HCT116 (cell line): ENCODE results near the gene COL18A1.

Experiments used
- CBX3 ChIP-seq: IDR thresholded peaks from 2 replicates; pipeline ENCODE4 v1.6.1; 2012; ENCODE audit warnings: low read depth
- EGR1 ChIP-seq: IDR thresholded peaks from 2 replicates; pipeline ENCODE4 v1.6.1; 2012; ENCODE audit warnings: low read depth
- EZH2 ChIP-seq: fragments of 200-600 bp; sonication (generic); IDR thresholded peaks from 2 replicates; pipeline ENCODE4 v1.6.1; 2017; ENCODE audit warnings: antibody characterized with exemption, mixed run types
- EZH2phosphoT487 ChIP-seq: fragments of 200-600 bp; IDR thresholded peaks from 2 replicates; pipeline ENCODE4 v1.6.1; 2018; ENCODE audit warnings: antibody characterized with exemption, borderline replicate concordance
- POLR2A ChIP-seq: IDR thresholded peaks from 2 replicates; pipeline ENCODE4 v1.7.0; 2011; ENCODE audit warnings: borderline replicate concordance; ENCODE audit not compliant: insufficient read depth, insufficient read length; ENCODE audit errors: extremely low read depth
- POLR2AphosphoS5 ChIP-seq: IDR thresholded peaks from 2 replicates; pipeline ENCODE4 v1.6.1; 2011; ENCODE audit warnings: mild to moderate bottlenecking, low read depth, low read length, moderate library complexity
- SIN3A ChIP-seq: IDR thresholded peaks from 2 replicates; pipeline ENCODE4 v1.6.1; 2012; ENCODE audit warnings: low read depth
- YY1 ChIP-seq: IDR thresholded peaks from 2 replicates; pipeline ENCODE4 v1.6.1; 2011; ENCODE audit warnings: low read length, low read depth, moderate library complexity, mild to moderate bottlenecking; ENCODE audit not compliant: insufficient replicate concordance; ENCODE audit errors: extremely low read depth
- ZNF274 ChIP-seq: fragments of 200-500 bp; sonication (Bioruptor generic); IDR thresholded peaks from 2 replicates; pipeline ENCODE4 v1.6.1; 2014; ENCODE audit warnings: mild to moderate bottlenecking, low read depth, low read length, inconsistent platforms
- TF ChIP-seq, protein P1 (sequence below), 3 experiments: fragments of 200-600 bp in 1 of 3; sonication (generic) in 1 of 3; IDR thresholded peaks in 2 of 3; conservative IDR thresholded peaks in 1 of 3; 2 replicates each; pipeline ENCODE4 v1.5.1; 2012 to 2017; ENCODE audit warnings: low read depth in 2 of 3, low read length in 2 of 3, antibody characterized with exemption in 1 of 3, borderline replicate concordance in 1 of 3, control low read depth in 1 of 3, mild to moderate bottlenecking in 1 of 3, mixed read lengths in 1 of 3, mixed run types in 1 of 3, moderate library complexity in 1 of 3; ENCODE audit not compliant: insufficient read depth in 1 of 3
- TF ChIP-seq, protein P2 (sequence below): IDR thresholded peaks from 2 replicates; pipeline ENCODE4 v1.6.1; 2012; ENCODE audit warnings: low read depth
- TF ChIP-seq, protein P3 (sequence below): IDR thresholded peaks from 2 replicates; pipeline ENCODE4 v1.6.1; 2012
- TF ChIP-seq, protein P4 (sequence below): IDR thresholded peaks from 2 replicates; pipeline ENCODE4 v1.6.1; 2011; ENCODE audit warnings: mild to moderate bottlenecking, low read length, moderate library complexity; ENCODE audit not compliant: insufficient replicate concordance; ENCODE audit errors: extremely low read depth

DNA sequence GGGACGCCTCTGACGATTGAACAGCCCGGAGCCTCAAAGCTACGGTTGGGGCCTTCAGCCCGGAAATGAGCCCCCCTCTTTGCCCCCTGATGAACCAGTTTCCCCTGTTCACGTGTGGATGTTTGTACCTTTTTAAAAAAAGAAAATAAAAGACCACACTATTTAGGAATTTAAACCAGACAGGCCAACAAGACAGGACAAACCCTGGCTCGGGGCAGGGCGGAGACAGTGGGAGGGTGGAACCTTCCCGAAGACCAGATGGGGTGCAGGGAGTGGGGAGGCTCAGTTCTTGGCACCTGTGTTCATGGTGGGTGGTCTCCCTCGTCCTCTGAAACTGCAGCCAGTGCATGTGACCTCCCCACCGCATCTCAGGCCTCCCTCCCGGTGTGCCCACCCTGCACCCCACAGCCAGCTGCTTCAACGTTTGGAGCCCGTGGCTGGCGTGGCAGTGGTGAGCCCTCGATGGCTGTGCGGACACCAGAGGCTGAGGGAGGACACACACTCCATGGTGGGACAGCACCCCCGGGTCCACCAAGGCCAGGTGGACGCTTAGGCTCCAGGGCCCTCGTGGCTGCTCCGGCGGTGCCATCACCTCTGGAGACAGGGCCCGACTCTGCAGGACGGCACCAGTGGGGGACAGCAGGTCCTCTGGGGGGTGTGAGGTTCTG, 45.6 kb downstream of the COL18A1 start:
- TF ChIP-seq CBX3 = no peak
- TF ChIP-seq, protein P1, sequence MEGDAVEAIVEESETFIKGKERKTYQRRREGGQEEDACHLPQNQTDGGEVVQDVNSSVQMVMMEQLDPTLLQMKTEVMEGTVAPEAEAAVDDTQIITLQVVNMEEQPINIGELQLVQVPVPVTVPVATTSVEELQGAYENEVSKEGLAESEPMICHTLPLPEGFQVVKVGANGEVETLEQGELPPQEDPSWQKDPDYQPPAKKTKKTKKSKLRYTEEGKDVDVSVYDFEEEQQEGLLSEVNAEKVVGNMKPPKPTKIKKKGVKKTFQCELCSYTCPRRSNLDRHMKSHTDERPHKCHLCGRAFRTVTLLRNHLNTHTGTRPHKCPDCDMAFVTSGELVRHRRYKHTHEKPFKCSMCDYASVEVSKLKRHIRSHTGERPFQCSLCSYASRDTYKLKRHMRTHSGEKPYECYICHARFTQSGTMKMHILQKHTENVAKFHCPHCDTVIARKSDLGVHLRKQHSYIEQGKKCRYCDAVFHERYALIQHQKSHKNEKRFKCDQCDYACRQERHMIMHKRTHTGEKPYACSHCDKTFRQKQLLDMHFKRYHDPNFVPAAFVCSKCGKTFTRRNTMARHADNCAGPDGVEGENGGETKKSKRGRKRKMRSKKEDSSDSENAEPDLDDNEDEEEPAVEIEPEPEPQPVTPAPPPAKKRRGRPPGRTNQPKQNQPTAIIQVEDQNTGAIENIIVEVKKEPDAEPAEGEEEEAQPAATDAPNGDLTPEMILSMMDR (IDR thresholded peaks at IDR 0.05 in 2 of 3, conservative IDR thresholded peaks at IDR 0.05 in 1 of 3; ENCODE audit: borderline replicate concordance in 1 of 3, insufficient read depth in 1 of 3, low read depth in 2 of 3, low read length in 2 of 3) = no peak
- TF ChIP-seq, protein P2, sequence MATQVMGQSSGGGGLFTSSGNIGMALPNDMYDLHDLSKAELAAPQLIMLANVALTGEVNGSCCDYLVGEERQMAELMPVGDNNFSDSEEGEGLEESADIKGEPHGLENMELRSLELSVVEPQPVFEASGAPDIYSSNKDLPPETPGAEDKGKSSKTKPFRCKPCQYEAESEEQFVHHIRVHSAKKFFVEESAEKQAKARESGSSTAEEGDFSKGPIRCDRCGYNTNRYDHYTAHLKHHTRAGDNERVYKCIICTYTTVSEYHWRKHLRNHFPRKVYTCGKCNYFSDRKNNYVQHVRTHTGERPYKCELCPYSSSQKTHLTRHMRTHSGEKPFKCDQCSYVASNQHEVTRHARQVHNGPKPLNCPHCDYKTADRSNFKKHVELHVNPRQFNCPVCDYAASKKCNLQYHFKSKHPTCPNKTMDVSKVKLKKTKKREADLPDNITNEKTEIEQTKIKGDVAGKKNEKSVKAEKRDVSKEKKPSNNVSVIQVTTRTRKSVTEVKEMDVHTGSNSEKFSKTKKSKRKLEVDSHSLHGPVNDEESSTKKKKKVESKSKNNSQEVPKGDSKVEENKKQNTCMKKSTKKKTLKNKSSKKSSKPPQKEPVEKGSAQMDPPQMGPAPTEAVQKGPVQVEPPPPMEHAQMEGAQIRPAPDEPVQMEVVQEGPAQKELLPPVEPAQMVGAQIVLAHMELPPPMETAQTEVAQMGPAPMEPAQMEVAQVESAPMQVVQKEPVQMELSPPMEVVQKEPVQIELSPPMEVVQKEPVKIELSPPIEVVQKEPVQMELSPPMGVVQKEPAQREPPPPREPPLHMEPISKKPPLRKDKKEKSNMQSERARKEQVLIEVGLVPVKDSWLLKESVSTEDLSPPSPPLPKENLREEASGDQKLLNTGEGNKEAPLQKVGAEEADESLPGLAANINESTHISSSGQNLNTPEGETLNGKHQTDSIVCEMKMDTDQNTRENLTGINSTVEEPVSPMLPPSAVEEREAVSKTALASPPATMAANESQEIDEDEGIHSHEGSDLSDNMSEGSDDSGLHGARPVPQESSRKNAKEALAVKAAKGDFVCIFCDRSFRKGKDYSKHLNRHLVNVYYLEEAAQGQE = no peak
- TF ChIP-seq YY1 = no peak
- TF ChIP-seq POLR2AphosphoS5 = no peak
- no peak for TF ChIP-seq EZH2phosphoT487
- no peak for TF ChIP-seq EZH2
- no peak for TF ChIP-seq POLR2A
- TF ChIP-seq, protein P3, sequence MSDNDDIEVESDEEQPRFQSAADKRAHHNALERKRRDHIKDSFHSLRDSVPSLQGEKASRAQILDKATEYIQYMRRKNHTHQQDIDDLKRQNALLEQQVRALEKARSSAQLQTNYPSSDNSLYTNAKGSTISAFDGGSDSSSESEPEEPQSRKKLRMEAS = no peak
- no peak for TF ChIP-seq EGR1
- no peak for TF ChIP-seq SIN3A
- TF ChIP-seq, protein P4, sequence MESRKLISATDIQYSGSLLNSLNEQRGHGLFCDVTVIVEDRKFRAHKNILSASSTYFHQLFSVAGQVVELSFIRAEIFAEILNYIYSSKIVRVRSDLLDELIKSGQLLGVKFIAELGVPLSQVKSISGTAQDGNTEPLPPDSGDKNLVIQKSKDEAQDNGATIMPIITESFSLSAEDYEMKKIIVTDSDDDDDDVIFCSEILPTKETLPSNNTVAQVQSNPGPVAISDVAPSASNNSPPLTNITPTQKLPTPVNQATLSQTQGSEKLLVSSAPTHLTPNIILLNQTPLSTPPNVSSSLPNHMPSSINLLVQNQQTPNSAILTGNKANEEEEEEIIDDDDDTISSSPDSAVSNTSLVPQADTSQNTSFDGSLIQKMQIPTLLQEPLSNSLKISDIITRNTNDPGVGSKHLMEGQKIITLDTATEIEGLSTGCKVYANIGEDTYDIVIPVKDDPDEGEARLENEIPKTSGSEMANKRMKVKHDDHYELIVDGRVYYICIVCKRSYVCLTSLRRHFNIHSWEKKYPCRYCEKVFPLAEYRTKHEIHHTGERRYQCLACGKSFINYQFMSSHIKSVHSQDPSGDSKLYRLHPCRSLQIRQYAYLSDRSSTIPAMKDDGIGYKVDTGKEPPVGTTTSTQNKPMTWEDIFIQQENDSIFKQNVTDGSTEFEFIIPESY = no peak
- TF ChIP-seq ZNF274 = no peak
